NAMALWA (cell line): Measurements from ENCODE around the gene TSSK2.

Experiments used
- DNase-seq: peaks from one replicate; pipeline ENCODE4 v3.0.0-alpha.2; 2015; ENCODE audit warnings: low spot score

Gene TSSK2

DNA sequence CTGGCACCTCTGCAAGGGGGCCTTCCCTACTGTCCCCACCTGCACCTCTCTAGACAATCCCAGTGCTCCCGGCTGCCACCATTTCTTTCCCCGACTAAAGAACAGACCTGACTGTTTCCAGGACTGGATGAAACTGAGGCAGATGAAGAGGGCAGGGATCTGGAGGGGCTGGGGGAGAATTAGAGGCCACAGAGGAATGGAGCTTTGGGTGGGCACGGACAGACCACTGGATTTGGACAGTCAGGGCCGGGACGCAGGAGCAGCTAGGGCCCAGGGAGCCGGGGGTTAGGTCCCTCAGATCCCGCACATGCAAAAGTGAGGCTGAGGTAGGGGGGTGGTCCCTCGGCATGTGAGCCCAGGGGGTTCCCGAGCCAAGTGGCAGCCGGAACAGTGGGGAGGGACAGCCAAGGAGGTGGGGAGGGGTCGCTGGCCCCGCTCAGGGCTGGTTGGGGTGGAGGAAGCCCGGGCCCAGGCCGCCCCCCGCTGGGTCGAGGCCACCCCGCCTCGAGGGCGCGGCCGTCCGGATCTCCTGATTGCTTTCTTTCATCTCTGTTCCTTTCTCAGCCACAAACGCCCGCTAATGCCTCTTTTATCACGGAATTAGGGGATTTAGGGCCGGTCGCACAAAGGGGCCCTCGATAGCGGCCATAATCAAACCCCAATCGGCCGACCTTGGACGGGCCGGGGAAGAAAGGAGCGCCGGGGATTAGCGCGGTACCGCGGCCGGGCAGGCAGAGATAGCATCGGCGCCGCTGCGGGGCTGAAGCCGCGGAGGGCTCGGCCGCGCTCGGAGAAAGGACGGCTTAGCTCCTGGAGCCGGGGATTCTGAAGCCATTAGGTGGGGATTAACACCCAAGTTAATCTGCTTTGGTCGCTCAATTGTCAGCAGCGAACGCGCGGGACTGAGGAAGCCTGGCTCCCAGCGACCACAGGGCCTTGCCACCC lies 38.2 kb downstream of the TSSK2 start:
- DNase-seq = no peak

DNA sequence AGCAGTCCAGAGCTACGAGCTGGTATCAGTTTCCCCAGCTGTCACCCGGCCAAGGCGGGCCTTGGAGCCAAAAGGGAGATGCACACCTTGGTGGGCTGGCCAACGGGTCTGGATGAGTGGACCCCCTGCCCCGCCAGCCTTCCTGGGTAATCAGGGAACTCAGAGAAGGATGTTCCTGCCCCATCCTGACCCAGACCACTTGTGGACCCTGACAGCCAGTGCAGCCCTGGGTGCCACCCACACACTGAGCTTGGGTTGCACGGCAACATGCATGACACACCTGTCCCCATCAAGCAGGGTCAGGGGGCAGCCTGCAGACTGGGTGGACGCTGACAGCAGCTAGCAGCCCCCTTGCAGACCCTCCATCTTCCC lies 38.8 kb downstream of the TSSK2 start:
- no peak for DNase-seq

DNA sequence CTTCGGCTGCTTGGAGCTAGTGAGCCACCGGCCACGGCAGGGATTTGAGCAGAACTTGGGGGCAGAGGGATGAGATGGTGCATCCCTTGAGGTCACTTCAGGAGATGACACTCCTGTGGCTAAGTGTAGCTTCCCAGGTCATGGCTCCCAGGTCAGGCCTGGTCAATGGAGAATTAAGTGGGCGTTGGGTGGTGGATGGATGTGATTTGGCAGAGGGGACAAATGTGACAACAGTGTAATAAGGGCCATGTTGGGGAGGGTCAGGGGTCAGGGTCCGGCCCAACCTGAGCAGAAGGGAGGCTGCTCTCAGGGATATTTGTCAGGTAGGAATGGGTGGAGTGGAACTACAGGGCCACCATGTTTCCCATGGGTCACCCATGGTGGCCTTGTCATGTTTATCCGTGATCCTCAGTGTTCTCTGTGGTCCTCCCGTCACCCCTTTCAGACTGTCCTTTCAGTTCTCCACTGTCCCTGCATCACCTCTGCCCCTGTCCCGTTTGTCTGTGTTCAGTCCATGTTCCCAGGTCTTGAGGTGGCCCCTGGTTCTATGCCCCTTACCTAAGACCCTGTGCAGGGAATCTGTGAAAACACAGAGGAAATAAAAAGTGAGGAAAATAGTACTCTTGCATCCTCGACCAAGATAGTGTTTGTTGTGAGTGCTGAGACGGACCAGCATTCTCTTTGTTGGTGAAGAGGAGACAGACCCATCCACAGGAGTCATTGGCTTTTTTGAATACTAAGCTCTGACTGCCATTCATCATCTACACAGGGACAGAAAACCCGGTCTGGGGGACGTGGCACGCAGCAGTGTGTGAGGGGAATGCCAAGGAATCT lies 41.3 kb downstream of the TSSK2 start:
- no peak for DNase-seq

DNA sequence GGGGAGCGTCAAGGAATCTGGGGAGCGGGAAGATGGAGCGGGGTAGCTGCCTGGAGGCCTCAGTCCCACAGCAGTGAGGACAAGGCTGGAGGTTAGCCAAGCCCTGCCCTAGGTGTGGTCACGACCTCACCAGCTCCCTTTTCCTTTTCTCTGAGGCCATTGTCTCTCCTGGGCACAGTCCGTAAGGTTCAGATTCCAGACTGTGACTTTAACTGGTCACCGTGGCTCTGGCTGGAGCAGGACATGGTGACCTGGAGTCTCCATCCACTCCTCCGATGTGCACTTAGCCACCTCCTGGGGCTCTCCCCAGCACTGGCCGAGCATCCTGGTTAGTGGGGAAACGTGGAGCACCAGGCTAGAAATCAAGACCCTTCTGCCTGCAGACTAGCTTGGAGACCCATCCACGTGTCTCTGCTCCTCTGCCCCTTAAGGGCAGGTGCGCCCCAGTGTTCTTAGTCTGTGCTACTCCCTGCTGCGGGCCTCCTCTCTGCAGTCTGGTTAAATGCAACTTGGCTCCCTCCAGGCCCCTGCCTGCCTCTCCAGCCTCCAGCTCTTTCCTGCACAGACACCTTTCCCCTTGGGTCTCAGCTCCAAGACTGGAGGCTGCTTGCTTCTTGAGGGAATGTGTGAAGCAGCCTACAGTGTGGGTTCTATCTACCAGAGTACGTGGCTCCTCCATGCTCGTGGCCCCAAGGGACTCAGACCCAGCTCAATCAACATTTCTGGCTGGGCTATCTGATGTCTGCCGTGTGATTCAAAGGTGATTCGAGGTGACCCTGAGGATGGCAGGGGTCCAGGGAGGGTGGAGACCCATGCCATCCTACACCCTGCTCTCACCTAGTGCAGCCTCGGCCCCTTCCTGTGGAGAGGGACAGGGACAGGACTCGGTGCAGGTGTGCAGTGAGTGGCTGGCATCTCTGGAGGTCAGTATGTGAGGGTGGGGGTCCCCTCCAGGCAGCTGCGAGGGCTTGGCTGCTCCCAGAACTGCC lies 42.2 kb downstream of the TSSK2 start:
- no peak for DNase-seq

DNA sequence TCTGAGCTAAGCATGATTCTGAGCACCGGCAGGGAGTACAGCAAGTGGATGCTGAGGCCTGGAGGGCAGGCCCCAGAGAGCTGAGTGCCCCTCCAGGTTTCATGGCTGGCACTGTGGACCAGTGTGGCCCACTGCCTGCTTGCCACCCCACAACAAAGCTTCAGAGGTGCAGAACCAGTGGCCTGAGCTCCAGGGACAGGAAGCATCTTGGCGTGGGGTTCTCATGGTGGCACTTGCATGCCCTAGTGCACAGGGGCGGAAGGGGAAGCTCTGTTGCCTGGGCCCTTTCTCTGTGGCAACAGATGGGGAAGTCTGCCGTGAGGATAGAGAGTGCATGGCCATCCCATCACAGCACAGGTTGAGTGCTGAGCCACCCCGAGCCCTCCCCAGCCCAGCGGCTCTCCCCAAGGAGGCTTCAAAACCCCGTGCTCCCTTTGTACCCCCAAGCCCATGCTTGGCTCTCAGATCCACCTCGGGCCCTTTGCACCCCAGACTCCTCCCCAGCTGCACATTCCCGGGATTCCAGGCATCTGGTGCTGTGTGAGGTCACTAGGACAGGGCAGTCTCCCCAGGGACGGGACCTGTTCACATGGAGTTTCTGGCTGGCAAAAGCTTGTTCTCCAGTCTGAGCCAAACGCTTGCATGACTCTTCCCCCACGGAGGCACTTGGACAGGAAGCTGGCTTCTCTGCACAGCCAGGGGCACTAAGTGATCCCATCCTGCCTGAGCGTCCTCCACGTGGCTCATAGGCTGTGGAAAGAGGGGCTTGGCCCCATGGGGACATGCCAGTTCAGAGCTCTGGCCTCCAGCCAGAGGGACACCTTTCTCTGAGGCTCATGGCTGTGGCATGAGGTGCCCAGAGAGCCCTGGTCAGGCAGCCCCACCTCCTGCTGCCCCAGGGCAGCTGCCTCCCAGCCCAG lies 43.3 kb downstream of the TSSK2 start:
- peak; percentile 73 for DNase-seq

DNA sequence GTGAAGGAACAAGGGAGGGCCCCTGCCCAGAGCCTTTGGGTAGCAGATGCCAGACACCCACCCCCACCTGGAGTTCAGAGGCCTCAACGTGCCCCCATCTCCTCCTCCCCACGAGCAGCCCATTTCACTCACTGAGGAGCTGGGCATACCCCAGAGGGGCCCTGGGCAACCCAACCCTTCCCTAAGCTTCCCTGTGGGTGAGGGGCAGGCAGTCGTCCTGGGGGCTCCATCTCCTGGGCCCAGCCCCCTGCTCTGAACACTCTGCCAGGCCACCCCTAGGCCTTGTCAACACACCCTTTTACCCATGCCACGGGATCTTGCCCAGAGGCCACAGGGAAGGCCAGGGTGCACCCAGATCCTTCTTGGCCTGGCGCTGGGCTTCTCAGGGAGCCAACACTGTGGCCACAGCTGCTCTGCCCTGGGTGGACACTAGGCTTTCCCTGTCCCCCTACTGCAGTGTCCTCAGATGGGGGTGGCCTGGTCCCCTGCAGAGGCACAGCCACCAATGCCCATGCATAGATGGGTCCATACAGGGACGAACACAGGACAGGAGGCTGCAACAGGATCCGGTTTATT lies 44.0 kb downstream of the TSSK2 start:
- no peak for DNase-seq

- no peak for DNase-seq
Observed at GRCh38 chr22:19175602-19176174, 44.6 kb downstream of the TSSK2 start.

GRCh38 chr22:19176175-19176643 lies 45.1 kb downstream of the TSSK2 start:
- DNase-seq = no peak

DNA sequence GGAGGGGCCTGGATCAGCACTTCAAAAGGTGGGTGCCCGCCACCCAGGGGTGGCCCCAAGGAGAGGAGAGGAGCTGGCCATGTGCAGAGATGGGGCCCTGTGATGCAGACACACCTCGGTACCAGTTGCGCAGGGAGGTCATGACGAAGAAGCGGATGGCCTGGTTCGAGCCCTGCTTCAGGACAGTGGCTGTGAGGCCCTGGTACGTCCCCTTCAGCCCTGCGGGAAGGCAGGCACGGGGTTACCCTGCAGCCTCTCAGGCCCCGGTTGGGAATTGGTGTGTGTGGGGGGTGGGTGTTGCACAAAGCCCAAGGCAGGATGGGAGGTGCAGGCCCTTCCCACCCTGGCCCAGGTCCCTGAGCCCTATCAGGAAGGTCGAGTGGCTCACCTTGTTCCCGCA lies 45.6 kb downstream of the TSSK2 start:
- no peak for DNase-seq

DNA sequence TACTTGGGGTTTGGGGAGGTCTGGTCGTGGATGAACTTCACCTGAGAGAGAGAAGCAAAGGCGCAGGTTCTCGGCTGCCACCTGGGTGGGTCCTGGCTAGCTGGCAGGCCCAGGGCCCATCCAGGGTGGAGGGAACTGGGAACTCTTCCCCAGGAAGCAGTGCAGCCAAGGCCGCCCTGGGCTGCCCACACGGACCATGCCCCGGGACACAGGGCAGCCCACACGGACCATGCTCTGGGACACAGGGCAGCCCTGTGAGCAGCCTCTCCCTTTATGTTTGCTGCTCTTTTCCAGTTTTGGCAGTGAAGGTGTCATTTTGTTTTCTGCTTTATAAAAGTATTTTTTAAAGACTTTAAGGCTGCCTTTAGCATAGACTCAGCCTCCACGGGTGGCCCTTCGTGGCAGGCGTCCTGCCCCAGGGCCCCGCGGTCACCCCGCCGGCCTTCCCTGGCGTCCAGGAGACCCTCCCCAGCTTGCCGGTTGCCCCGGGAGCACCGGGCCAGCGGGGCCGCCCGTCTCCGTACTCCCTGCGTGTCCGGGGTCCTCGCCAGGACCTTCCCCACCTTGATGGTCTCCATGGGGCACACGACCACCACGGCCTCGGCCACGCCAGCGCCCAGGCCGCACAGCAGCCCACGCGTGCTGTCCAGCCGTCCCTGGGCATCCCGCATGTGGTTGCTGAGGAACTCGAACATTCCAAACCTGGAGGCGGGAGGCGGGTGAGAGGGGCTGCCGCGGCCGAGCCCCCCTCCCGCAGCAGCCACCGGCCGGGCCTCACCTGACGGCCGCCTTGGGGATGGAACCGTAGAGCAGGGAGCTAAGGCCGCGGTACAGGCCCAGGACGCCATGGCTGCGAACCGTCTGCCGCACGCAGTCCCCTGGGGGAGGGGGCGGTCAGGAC lies 46.3 kb downstream of the TSSK2 start:
- no peak for DNase-seq

DNA sequence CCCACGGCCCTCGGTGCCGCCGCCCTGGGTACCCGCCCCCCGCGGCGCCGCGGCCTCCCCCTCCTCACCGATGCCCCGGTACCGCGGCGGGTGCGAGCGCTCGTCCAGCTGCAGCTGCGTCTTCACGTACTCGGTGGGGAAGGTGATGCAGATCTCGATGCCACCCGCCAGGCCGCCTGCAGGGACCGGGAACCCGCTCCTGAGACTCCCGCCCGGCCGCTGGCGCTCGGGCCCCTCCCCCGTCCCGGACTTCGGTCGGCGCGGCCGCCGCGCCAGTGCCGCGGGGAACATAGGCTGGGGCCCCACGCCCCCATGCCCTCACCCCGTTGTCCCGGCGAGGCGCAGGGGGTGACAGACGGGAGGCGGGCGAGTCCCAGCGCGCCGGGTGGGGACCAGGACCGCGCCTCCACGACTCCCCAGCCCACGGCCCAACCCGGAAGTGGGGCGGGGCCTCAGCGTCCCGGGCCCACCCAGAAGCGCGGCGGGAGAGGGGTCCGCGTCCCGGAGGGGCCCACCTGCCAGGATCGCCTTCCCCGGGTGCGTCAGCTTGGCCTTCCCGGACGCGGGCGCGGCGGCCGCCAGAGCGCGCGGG lies 47.1 kb downstream of the TSSK2 start:
- DNase-seq = peak; percentile 65

GRCh38 chr22:19178657-19179496 lies 47.8 kb downstream of the TSSK2 start, which contains the start of gene SLC25A1:
Gene SLC25A1 (minus strand): TSS chr22:19178736. CDS start chr22:19178673, 63 bp downstream.
- DNase-seq = peak; percentile 90

GRCh38 chr22:19179497-19180048 lies 48.5 kb downstream of the TSSK2 start:
- peak; percentile 85 for DNase-seq

DNA sequence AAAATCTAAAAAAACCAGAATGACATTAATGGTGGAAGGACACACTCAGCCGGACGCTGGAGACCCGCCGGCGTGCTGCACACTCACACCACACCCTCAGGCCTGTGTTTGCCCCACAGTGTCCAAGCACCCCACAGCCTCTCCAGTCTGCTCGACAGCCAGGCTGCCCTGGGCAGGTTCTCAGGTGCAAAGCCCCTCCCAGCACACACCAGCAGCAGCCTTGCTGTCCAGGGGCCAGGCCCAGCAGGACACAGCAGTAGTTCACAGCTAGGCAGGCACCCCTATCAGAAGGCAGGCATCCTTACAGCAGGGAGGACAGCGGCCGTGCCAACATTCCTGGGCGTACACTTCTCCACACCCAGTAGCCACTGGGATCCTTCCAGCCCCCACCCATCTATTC lies 49.1 kb downstream of the TSSK2 start:
- DNase-seq = no peak

DNA sequence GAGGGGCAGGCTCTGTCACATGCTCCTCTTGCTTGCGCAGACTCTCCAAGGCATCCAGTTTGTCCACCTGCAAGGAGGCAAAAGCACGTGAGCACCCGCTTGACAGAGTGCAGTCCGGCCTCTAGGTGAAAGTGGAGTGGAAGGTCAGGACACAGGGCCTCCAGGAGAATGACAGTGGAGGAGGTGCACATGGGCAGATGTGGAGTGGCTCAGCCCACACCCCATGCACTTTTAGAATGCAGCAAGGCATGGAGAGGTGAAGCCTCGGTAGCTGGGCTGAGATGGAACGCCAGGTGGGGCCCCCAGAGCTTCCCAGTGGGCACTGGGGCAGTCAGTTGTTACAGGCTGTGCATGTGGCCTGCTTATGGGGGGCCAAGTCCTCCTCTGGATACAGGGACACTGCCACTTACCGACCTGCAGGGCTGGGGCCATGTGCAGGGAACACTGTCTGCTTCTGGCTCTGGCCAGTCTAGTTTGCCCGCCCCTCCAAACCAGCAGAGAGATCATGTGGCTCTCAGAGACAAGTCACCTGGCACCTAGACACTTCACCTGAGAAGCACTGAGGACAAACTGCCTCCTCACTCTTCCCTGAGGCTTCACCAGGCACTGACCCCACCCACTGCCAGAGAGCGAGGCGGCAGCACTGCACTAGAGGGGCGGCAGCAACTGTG lies 49.8 kb downstream of the TSSK2 start:
- DNase-seq = no peak

- DNase-seq = no peak
Observed at GRCh38 chr22:19181786-19182471, 50.8 kb downstream of the TSSK2 start.
